ENCODE results near the gene ZNF280C.

ZNF280C gene

DNA sequence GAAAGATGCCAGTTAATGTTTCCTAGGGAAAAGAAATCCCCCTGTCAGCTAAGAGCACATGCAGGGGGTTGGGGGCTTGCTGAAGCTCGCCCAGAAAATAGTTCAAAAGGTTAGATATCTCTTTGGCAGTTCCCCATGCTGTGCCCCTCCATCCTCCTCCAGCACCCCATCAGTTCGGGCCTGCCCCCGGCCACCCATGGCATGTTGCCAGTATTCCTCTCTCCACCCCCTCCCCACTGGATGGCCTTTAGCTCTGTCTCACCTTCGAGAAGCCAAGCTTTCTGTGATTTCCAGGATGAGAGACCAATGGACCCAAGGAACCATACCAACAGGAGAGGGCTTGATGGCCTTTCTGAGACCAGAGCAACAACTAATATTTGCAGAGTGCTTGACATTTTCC, 91.8 kb downstream of the ZNF280C start:
- no peak for DNase-seq
- Mint-ChIP-seq H3K27ac (no peak overlapping the region), H3K27me3 (peaks cover 3% of the 10 kb centered on the region), H3K4me3 (no peak overlapping the region), H3K36me3 (ENCODE audit: low read depth) (peaks cover 13% of the 10 kb centered on the region), H3K9me3 (no peaks in the 10 kb centered on the region), H3K4me1 (ENCODE audit: low read depth) (peaks cover 54% of the 10 kb centered on the region)

GRCh38 chrX:130176354-130176776, 92.3 kb downstream of the ZNF280C start:
- no peak for DNase-seq
- peak overlapping the region; percentile 6 for H3K4me3 Mint-ChIP-seq
- peak overlapping the region; percentile 35 for H3K27ac Mint-ChIP-seq
- peaks cover 13% of the 10 kb centered on the region for H3K36me3 Mint-ChIP-seq (ENCODE audit: low read depth)
- H3K4me1 Mint-ChIP-seq (ENCODE audit: low read depth), result peaks cover 54% of the 10 kb centered on the region
- H3K9me3 Mint-ChIP-seq, result no peaks in the 10 kb centered on the region
- H3K27me3 Mint-ChIP-seq, result peaks cover 3% of the 10 kb centered on the region

DNA sequence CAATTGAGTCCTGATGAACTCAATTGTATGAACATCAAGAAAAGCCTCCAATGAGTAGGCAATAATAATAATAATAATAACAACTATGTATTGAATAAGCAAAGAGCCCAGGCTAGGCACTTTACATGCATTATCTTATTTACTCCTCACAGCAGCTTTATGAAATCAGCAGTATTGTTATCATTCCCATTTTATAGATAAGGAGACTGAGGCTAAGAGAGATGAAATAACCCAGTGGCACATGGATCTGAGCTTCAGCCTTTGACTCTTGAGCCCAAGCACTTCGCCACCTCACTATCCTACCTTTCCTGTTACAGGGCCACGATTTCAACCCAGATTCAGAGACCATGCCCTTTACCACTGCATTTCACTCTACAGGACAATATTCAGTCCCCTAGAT, 93.8 kb downstream of the ZNF280C start:
- Mint-ChIP-seq H3K9me3 (no peaks in the 10 kb centered on the region), H3K27ac (peak overlapping the region; percentile 75), H3K27me3 (no peaks in the 10 kb centered on the region), H3K4me3 (peak overlapping the region; percentile 11), H3K36me3 (ENCODE audit: low read depth) (peaks cover 13% of the 10 kb centered on the region), H3K4me1 (ENCODE audit: low read depth) (peaks cover 61% of the 10 kb centered on the region)
- no peak for DNase-seq

DNA sequence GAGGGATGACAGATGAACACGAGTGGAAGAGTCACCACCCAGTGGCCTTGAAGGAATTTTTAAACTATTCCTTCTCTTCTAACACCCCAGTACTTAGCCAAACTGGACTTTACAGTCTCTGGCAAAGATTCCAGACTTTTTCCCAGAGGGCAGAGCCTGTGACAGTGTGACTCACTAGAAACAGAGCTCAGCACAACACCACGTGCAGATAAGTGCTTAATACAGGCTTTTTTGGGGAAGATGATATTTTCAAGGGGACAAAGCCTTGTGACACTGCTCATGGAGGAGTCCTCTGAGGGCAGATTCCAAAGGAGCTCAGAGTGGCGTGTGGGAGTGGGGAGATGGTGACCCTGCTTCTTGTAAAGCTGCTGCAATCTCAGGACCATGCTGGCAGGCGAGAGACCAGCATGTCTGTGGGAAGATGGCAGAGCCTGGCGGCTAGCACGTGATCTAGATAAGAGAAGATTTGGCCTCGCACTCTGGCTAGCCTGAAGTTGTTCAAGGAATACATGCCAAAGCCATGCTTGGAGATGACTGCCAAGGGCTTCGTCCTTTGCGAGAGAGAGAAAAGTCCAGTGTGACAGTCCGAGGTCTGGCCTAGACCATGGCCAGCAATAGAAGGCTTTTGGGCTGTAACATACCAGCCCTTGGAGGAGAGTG, 94.5 kb downstream of the ZNF280C start:
- peaks cover 12% of the 10 kb centered on the region for H3K36me3 Mint-ChIP-seq (ENCODE audit: low read depth)
- peak; percentile 31 for DNase-seq
- peak overlapping the region; percentile 74 for H3K27ac Mint-ChIP-seq
- no peaks in the 10 kb centered on the region for H3K27me3 Mint-ChIP-seq
- no peaks in the 10 kb centered on the region for H3K9me3 Mint-ChIP-seq
- peak overlapping the region; percentile 89 for H3K4me3 Mint-ChIP-seq
- peaks cover 53% of the 10 kb centered on the region for H3K4me1 Mint-ChIP-seq (ENCODE audit: low read depth)

- peaks cover 3% of the 10 kb centered on the region for H3K27me3 Mint-ChIP-seq
Observed at GRCh38 chrX:130173190-130173895, 95.4 kb downstream of the ZNF280C start.

DNA sequence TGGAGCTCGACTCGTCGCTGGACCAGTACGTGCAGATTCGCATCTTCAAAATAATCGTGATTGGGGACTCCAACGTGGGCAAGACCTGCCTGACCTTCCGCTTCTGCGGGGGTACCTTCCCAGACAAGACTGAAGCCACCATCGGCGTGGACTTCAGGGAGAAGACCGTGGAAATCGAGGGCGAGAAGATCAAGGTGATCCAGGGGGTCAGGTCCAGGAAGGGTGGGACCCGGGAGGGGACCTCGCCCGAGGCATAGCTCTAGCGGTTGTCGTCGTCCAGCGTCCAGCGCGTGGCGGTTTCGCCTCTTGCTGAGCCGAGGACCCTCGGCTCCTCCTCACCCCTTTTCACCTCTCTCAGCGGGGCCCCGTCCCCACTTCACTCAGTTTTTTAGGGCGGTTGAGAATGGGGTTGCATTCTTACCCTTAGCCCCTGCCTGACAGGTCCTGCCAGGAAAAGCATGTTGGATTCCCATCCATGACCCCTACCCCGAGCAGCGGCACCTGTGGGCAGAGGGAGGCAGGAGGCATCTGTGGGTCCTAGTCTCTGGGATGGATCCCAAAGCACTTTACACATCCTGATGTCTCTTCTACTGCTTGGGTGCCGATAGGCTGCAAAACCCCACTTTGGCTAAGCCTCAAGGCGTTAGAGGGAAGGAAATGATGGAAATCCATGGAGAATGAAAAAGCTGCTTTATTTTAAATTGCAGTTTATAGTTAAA, 96.4 kb downstream of the ZNF280C start:
- H3K27me3 Mint-ChIP-seq, result peaks cover 4% of the 10 kb centered on the region
- H3K27ac Mint-ChIP-seq, result peak overlapping the region; percentile 74
- peak overlapping the region; percentile 89 for H3K4me3 Mint-ChIP-seq
- peaks cover 44% of the 10 kb centered on the region for H3K4me1 Mint-ChIP-seq (ENCODE audit: low read depth)
- DNase-seq, result no peak
- no peaks in the 10 kb centered on the region for H3K9me3 Mint-ChIP-seq
- peaks cover 5% of the 10 kb centered on the region for H3K36me3 Mint-ChIP-seq (ENCODE audit: low read depth)

More at GRCh38 chrX:130173190-130173895, 95.4 kb downstream of the ZNF280C start:
- Mint-ChIP-seq H3K27ac (peak overlapping the region; percentile 74), H3K36me3 (ENCODE audit: low read depth) (peaks cover 12% of the 10 kb centered on the region), H3K4me3 (peak overlapping the region; percentile 89), H3K9me3 (no peaks in the 10 kb centered on the region), H3K4me1 (ENCODE audit: low read depth) (peaks cover 51% of the 10 kb centered on the region)
- peak; percentile 52 for DNase-seq

DNA sequence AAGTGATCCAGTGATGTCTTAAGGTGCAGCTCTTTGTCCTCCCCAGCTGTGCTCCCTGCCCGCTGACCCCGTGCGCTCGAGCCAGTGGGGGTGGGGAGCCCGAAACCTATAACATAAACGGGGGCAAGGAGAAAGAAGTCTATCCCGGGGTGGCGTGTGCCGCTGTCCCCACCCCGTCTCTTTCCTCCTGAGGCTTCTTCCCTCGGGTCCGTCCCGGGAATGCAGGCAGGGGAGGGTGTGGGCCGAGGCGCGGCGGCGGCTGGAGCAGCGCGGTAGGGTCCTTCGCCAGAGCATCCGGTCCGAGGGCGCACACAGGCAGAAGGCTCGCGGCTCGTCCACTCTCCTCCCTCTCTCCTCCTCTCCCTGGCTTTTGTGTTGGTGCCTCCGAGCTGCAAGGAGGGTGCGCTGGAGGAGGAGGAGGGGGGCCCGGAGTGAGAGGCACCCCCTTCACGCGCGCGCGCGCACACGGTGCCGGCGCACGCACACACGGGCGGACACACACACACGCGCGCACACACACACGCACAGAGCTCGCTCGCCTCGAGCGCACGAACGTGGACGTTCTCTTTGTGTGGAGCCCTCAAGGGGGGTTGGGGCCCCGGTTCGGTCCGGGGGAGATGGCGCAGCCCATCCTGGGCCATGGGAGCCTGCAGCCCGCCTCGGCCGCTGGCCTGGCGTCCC, 97.1 kb downstream of the ZNF280C start, which contains the start of gene RAB33A:
TSS of gene RAB33A (plus strand) at position 517 of the 681 bp plus-strand sequence. CDS start at position 618, 101 bp downstream.
- peak; percentile 63 for DNase-seq
- peaks cover 4% of the 10 kb centered on the region for H3K27me3 Mint-ChIP-seq
- H3K27ac Mint-ChIP-seq, result peak within 1 kb of the TSS; percentile 86
- H3K4me3 Mint-ChIP-seq, result peak within 1 kb of the TSS; percentile 89
- peaks cover 5% of the 10 kb centered on the region for H3K36me3 Mint-ChIP-seq (ENCODE audit: low read depth)
- no peaks in the 10 kb centered on the region for H3K9me3 Mint-ChIP-seq
- H3K4me1 Mint-ChIP-seq (ENCODE audit: low read depth), result peaks cover 43% of the 10 kb centered on the region

- Mint-ChIP-seq H3K9me3 (no peaks in the 10 kb centered on the region), H3K4me3 (peak overlapping the region; percentile 89), H3K4me1 (ENCODE audit: low read depth) (peaks cover 37% of the 10 kb centered on the region), H3K27ac (peak overlapping the region; percentile 86), H3K27me3 (peaks cover 4% of the 10 kb centered on the region), H3K36me3 (ENCODE audit: low read depth) (peaks cover 5% of the 10 kb centered on the region)
- peak; percentile 75 for DNase-seq
Observed at GRCh38 chrX:130170752-130171445, 97.8 kb downstream of the ZNF280C start.

- Mint-ChIP-seq H3K9me3 (no peaks in the 10 kb centered on the region), H3K4me3 (peak overlapping the region; percentile 81), H3K36me3 (ENCODE audit: low read depth) (peaks cover 21% of the 10 kb centered on the region), H3K27me3 (peaks cover 10% of the 10 kb centered on the region), H3K4me1 (ENCODE audit: low read depth) (peaks cover 35% of the 10 kb centered on the region), H3K27ac (peak overlapping the region; percentile 93)
- no peak for DNase-seq
Observed at GRCh38 chrX:130167040-130167439, 101.7 kb downstream of the ZNF280C start.

DNA sequence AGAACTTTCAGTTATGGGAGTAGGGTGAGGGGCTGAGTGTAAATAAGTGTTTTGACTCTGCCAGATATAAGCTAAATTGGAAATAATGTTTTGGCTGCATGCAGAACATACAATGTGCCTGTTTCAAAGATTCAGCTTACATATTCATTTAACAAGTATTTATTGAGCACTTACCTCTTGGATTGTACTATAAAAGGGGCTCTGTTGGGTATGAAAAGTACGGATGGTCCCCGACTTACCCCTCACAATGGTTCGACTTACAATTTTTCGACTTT, 102.3 kb downstream of the ZNF280C start:
- Mint-ChIP-seq H3K4me3 (peak overlapping the region; percentile 81), H3K27ac (peak overlapping the region; percentile 93), H3K4me1 (ENCODE audit: low read depth) (peaks cover 38% of the 10 kb centered on the region), H3K36me3 (ENCODE audit: low read depth) (peaks cover 24% of the 10 kb centered on the region), H3K9me3 (no peaks in the 10 kb centered on the region), H3K27me3 (peaks cover 12% of the 10 kb centered on the region)
- no peak for DNase-seq

DNA sequence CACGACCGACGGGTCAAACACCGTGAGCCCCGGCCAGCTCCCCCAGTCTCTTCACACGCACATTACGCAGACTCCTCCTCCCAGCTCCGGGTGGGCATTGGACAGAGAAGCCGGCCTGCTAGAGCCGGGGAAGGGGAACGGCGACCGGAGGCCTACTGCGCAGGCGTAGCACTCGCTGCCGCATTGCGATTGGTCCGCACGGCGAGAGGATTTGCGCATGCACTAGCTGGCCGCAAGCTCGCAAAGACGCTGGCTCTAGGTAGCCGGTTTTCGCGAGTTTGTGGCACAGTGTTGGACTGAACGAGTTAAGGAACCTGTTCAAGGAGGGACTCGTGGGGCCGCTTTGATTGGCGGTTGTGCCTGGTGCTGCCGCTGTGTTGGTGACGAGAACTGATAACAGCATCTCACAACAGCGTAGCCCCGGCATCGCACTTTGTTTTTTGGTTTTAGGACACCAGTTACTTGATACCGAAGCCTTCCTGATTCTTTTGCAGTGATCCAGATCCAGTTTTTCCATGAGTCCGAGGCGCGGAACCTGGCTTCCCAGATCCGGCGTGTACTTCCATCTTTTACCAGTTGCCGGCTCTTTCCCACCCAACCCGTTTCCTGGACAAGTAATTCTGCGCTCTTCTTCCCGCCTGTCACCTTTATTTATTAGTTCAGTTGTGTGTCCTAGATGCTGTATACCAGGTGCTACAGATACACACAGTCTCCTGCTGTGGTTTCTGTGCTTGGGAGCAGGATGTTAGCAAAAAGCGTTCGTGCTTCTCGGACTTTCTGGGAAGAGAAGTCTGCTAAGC, 102.8 kb downstream of the ZNF280C start, which contains the start of gene AIFM1:
TSS of gene AIFM1 (minus strand) at position 139 of the 800 bp plus-strand sequence. CDS start 185 bp downstream, outside the sequence.
- H3K4me3 Mint-ChIP-seq, result peak within 1 kb of the TSS; percentile 81
- no peaks in the 10 kb centered on the region for H3K9me3 Mint-ChIP-seq
- peaks cover 36% of the 10 kb centered on the region for H3K4me1 Mint-ChIP-seq (ENCODE audit: low read depth)
- DNase-seq, result peak; percentile 87
- peak within 1 kb of the TSS; percentile 93 for H3K27ac Mint-ChIP-seq
- H3K27me3 Mint-ChIP-seq, result peaks cover 12% of the 10 kb centered on the region
- peaks cover 24% of the 10 kb centered on the region for H3K36me3 Mint-ChIP-seq (ENCODE audit: low read depth)

DNA sequence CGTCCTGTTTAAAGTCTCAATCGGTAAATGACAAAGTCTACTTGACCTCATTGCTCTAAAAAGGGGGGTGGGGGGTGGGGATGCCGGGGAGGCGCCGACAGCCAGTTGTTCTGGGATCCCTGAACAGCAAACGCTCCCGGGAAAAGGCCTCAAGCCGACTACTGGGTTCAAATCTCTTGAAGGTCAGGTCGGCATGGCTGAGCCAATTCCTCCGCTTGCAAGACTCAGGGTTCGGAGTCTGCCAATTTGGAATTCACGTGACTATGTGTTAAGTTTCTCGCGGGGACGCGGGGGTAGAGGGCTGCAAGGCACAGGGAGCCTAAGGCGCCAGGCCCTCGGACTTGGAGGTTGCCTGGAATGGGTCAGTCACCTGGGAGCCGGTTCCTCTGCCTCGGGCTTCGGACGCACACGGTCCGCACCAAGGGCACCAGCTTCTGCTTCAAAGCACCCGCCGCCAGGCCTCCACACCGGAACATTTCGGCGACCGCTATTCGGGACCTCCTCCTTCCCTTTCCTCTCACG, 103.5 kb downstream of the ZNF280C start:
- Mint-ChIP-seq H3K4me1 (ENCODE audit: low read depth) (peaks cover 33% of the 10 kb centered on the region), H3K27me3 (peaks cover 12% of the 10 kb centered on the region), H3K36me3 (ENCODE audit: low read depth) (peaks cover 24% of the 10 kb centered on the region), H3K9me3 (no peaks in the 10 kb centered on the region), H3K27ac (peak overlapping the region; percentile 93), H3K4me3 (peak overlapping the region; percentile 81)
- no peak for DNase-seq

GRCh38 chrX:130163398-130163797, 105.3 kb downstream of the ZNF280C start:
- Mint-ChIP-seq H3K4me3 (peak overlapping the region; percentile 54), H3K9me3 (no peaks in the 10 kb centered on the region), H3K27me3 (peaks cover 9% of the 10 kb centered on the region), H3K36me3 (ENCODE audit: low read depth) (peaks cover 24% of the 10 kb centered on the region), H3K27ac (peak overlapping the region; percentile 66), H3K4me1 (ENCODE audit: low read depth) (peaks cover 47% of the 10 kb centered on the region)
- DNase-seq, result no peak
